BE2C (cell line): ENCODE results near the gene ARFGEF2. TPM values are rescaled to one million over a fixed set of nuclear protein-coding genes. Genes with fewer than 3 reads are reported as not detected.

Source experiments
- DNase-seq: peaks from one replicate; pipeline ENCODE4 v3.0.0-alpha.2; 2020
- H3K27me3 ChIP-seq: fragments of 250-450 bp; sonication (Bioruptor Pico); 2 replicates; pipeline ENCODE4 v1.5.1; 2020; ENCODE audit warnings: mild to moderate bottlenecking
- H3K36me3 ChIP-seq: fragments of 250-450 bp; sonication (Bioruptor Pico); 2 replicates; pipeline ENCODE4 v1.5.1; 2020; ENCODE audit warnings: mild to moderate bottlenecking
- H3K4me1 ChIP-seq: fragments of 250-450 bp; sonication (Bioruptor Pico); 2 replicates; pipeline ENCODE4 v1.5.1; 2020
- H3K4me3 ChIP-seq: 2 replicates; pipeline ENCODE4 v1.5.1; 2011; ENCODE audit warnings: low read depth, low read length
- H3K9me3 ChIP-seq: fragments of 250-450 bp; sonication (Bioruptor Pico); 2 replicates; pipeline ENCODE4 v1.5.1; 2020
- CTCF ChIP-seq: IDR thresholded peaks from 2 replicates; pipeline ENCODE4 v1.5.1; 2012; ENCODE audit warnings: mild to moderate bottlenecking, low read depth, low read length
- polyA plus RNA-seq: library from polyadenylated mRNA; unstranded; fragments of >200 nt; gene quantifications from one replicate; pipeline ENCODE4 v1.2.1, GENCODE V29; 2012; ENCODE audit warnings: low read depth, missing spikeins; ENCODE audit not compliant: insufficient read length, insufficient read depth

ARFGEF2 gene
- polyA plus RNA-seq: 16.8 TPM

- peak; percentile 95 for DNase-seq
- H3K4me3 ChIP-seq: peak within 1 kb of the TSS; percentile 99
- H3K36me3 ChIP-seq: no peaks in the 10 kb centered on the region
- H3K9me3 ChIP-seq: no peaks in the 10 kb centered on the region
- no peaks in the 10 kb centered on the region for H3K27me3 ChIP-seq
- peaks cover 5% of the 10 kb centered on the region; the same call in 1 of the 2 replicates for H3K4me1 ChIP-seq
- no peak for TF ChIP-seq CTCF
Observed at GRCh38 chr20:48921168-48921882, at the start of gene ARFGEF2. TSS of gene ARFGEF2 (plus strand) at chr20:48921711. CDS start at chr20:48921890, 179 bp downstream.

- DNase-seq: no peak
Observed at GRCh38 chr20:48875233-48875913, 46.1 kb upstream of the ARFGEF2 start.

GRCh38 chr20:48875914-48876240 lies 45.6 kb upstream of the ARFGEF2 start:
- Histone ChIP-seq H3K9me3 (no peaks in the 10 kb centered on the region), H3K27me3 (no peaks in the 10 kb centered on the region), H3K4me1 (peaks cover 4% of the 10 kb centered on the region; the same call in 1 of the 2 replicates), H3K4me3 (no peak overlapping the region), H3K36me3 (no peaks in the 10 kb centered on the region)
- TF ChIP-seq CTCF: no peak
- no peak for DNase-seq

More at GRCh38 chr20:48875233-48875913, 46.1 kb upstream of the ARFGEF2 start:
- Histone ChIP-seq H3K4me1 (peaks cover 4% of the 10 kb centered on the region; the same call in 1 of the 2 replicates), H3K9me3 (no peaks in the 10 kb centered on the region), H3K36me3 (no peaks in the 10 kb centered on the region), H3K27me3 (no peaks in the 10 kb centered on the region), H3K4me3 (no peak overlapping the region)
- no peak for TF ChIP-seq CTCF

GRCh38 chr20:48877304-48877703 lies 44.2 kb upstream of the ARFGEF2 start:
- Histone ChIP-seq H3K27me3 (no peaks in the 10 kb centered on the region), H3K9me3 (no peaks in the 10 kb centered on the region), H3K4me3 (no peak overlapping the region), H3K36me3 (no peaks in the 10 kb centered on the region), H3K4me1 (peaks cover 4% of the 10 kb centered on the region; the same call in 1 of the 2 replicates)
- no peak for DNase-seq
- no peak for TF ChIP-seq CTCF

GRCh38 chr20:48878534-48879248 lies 42.8 kb upstream of the ARFGEF2 start:
- no peak overlapping the region for H3K4me3 ChIP-seq
- no peak for DNase-seq
- H3K4me1 ChIP-seq: peaks cover 4% of the 10 kb centered on the region; the same call in 1 of the 2 replicates
- H3K36me3 ChIP-seq: no peaks in the 10 kb centered on the region
- H3K27me3 ChIP-seq: no peaks in the 10 kb centered on the region
- TF ChIP-seq CTCF: no peak
- H3K9me3 ChIP-seq: no peaks in the 10 kb centered on the region
